Epidermal melanocyte (primary cell): Measurements from ENCODE around the gene LSM12.
"Not testable (repeated sequence)": the region's sequence is repeated elsewhere in the genome, so short reads cannot be mapped to it uniquely, and the experiment has no call there.

Experiments
- DNase-seq: peaks from one replicate; pipeline ENCODE4 v3.0.0; 2011; ENCODE audit warnings: low spot score; ENCODE audit not compliant: insufficient read length

The LSM12 gene

GRCh38 chr17:44008205-44008909 is 58.1 kb downstream of the LSM12 start:
- DNase-seq, result no peak

GRCh38 chr17:44007346-44008204 is 58.9 kb downstream of the LSM12 start:
- DNase-seq, result no peak

- peak; percentile 89 for DNase-seq
Measured at GRCh38 chr17:44006598-44007345, 59.7 kb downstream of the LSM12 start.

- no peak for DNase-seq
Measured at GRCh38 chr17:44006272-44006597, 60.2 kb downstream of the LSM12 start.

GRCh38 chr17:44005527-44006271 is 60.8 kb downstream of the LSM12 start:
- no peak for DNase-seq

- DNase-seq, result no peak
Measured at GRCh38 chr17:44004761-44005526, 61.5 kb downstream of the LSM12 start.

GRCh38 chr17:44004077-44004760 is 62.3 kb downstream of the LSM12 start, which contains the start of gene NAGS:
TSS of gene NAGS (plus strand) at chr17:44004622. CDS start at chr17:44004664, 42 bp downstream.
- DNase-seq, result no peak

- DNase-seq, result no peak
Measured at GRCh38 chr17:44002141-44002848, 64.2 kb downstream of the LSM12 start.

GRCh38 chr17:44001461-44001920 is 65.0 kb downstream of the LSM12 start:
- no peak for DNase-seq

- DNase-seq, result no peak
Measured at GRCh38 chr17:44000871-44001460, 65.5 kb downstream of the LSM12 start.

GRCh38 chr17:44000141-44000860 is 66.2 kb downstream of the LSM12 start:
- DNase-seq, result no peak

- no peak for DNase-seq
Measured at GRCh38 chr17:43999024-43999423, 67.4 kb downstream of the LSM12 start.

- no peak for DNase-seq
Measured at GRCh38 chr17:43998552-43998951, 67.9 kb downstream of the LSM12 start.

GRCh38 chr17:43997180-43997579 is 69.3 kb downstream of the LSM12 start:
- not testable (repeated sequence) for DNase-seq

GRCh38 chr17:43995150-43995471 is 71.4 kb downstream of the LSM12 start:
- DNase-seq, result no peak

GRCh38 chr17:43994272-43995149 is 72.0 kb downstream of the LSM12 start:
- DNase-seq, result peak; percentile 57

- DNase-seq, result no peak
Measured at GRCh38 chr17:43992641-43993040, 73.8 kb downstream of the LSM12 start.
